ENCODE results near the gene ZNF670. TPM values are rescaled to one million over a fixed set of nuclear protein-coding genes. Genes with fewer than 3 reads are reported as not detected.

ZNF670 gene
- total and polyA plus RNA-seq, 9 of the 15 experiments (the other 6 are each of a cell fraction or from before 2014, with no cell fraction given) = 7.1 to 23.4 (median 11.8) TPM

DNA sequence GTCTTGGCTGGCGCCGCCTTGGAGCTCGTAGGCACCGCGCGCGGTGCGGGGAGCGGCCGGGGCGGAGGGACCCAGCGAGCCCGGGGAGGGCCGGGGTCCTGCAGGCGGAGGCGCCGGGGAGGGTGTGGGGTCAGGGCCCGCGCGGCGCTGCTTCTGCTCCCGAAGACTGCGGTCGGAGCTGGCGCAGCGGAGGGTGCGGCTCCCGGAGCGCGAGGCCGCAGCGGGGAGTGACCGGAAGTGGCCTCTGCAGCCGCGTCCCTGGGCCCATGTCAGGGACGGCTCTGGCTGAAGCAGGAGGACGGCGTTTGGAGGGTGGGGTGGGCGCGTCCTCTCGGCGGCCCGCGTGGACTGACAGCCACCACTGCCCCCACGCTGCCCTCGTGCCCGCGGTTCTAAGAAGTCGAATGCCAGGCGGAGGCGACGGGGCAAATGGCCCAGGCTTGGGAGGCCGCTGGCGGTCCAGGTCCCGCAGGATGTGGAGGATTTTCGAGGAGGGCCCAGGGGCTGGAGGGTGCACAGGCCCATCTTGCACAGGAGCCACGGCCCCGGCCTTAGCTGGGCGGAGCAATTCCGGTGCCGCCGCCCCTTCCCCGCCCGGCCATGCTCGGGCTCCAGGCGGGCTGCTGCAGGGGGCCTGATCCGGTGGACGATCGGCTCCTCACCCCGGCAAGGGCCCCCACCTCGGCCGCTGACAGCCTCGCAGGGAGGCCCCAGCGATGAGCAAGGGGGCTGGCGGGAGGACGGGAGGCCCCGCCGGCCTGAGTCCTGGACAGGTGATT lies 33.3 kb upstream of the ZNF670 start (continued):
- no peak for TF ChIP-seq ZHX1 (conservative IDR thresholded peaks at IDR 0.05; ENCODE audit: low read length)
- TF ChIP-seq USF2 (CRISPR knock-in tag; IDR thresholded peaks at IDR 0.05) = peak; percentile 2; the same call in 1 of the 2 replicates
- no peak for TF ChIP-seq HSF4 (CRISPR knock-in tag; IDR thresholded peaks at IDR 0.05; ENCODE audit: borderline replicate concordance)
- 0 out of 2 replicates have a peak, but pooled peaks have one; percentile 47 for TF ChIP-seq SIN3B (IDR thresholded peaks at IDR 0.05; ENCODE audit: low read depth)
- TF ChIP-seq SAFB (IDR thresholded peaks at IDR 0.05; ENCODE audit: borderline replicate concordance, low read depth, low read length) = no peak; the same call in 1 of the 2 replicates
- TF ChIP-seq DIDO1 (tag; IDR thresholded peaks at IDR 0.05; ENCODE audit: low read depth) = no peak
- no peak for TF ChIP-seq MECOM (CRISPR knock-in tag; IDR thresholded peaks at IDR 0.05)
- TF ChIP-seq POLR3A (IDR thresholded peaks at IDR 0.05; ENCODE audit: borderline replicate concordance, extremely low read depth, insufficient read depth, insufficient read length) = no peak
- TF ChIP-seq L3MBTL2 (IDR thresholded peaks at IDR 0.05) = peak; percentile 95
- peak; percentile 89; the same call in 1 of the 2 replicates for TF ChIP-seq PKNOX1 (IDR thresholded peaks at IDR 0.05)
- no peak for TF ChIP-seq GTF2A2 (tag; IDR thresholded peaks at IDR 0.05)
- no peak for TF ChIP-seq ID3 (CRISPR knock-in tag; IDR thresholded peaks at IDR 0.05)
- 0 out of 2 replicates have a peak, but pooled peaks have one; percentile 53 for TF ChIP-seq ID3 (tag; IDR thresholded peaks at IDR 0.05)
- no peak for TF ChIP-seq HMGN3 (IDR thresholded peaks at IDR 0.05; ENCODE audit: borderline replicate concordance, extremely low read depth, insufficient read length, low read depth, low read length)
- TF ChIP-seq TBL1XR1 (IDR thresholded peaks at IDR 0.05; ENCODE audit: low read length in 2 of 2) = no peak
- TF ChIP-seq, protein P1, sequence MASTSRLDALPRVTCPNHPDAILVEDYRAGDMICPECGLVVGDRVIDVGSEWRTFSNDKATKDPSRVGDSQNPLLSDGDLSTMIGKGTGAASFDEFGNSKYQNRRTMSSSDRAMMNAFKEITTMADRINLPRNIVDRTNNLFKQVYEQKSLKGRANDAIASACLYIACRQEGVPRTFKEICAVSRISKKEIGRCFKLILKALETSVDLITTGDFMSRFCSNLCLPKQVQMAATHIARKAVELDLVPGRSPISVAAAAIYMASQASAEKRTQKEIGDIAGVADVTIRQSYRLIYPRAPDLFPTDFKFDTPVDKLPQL (IDR thresholded peaks at IDR 0.05; ENCODE audit: extremely low read depth, insufficient read length) = no peak
- no peak for TF ChIP-seq TRIM28 (IDR thresholded peaks at IDR 0.05)
- TF ChIP-seq GABPB2 (CRISPR knock-in tag; conservative IDR thresholded peaks at IDR 0.05) = no peak
- peak in 2 of 3 experiments; percentile 55 to 85 for TF ChIP-seq YY1 (IDR thresholded peaks at IDR 0.05; ENCODE audit: borderline replicate concordance in 1 of 3, control insufficient read depth in 1 of 3, extremely low read depth in 1 of 3, insufficient read depth in 3 of 3, insufficient read length in 1 of 3, insufficient replicate concordance in 2 of 3, low read depth in 1 of 3, low read length in 2 of 3)
- TF ChIP-seq CBFA2T3 (IDR thresholded peaks at IDR 0.05) = no peak
- TF ChIP-seq NFE2 (IDR thresholded peaks at IDR 0.05; ENCODE audit: low read depth) = no peak
- no peak for TF ChIP-seq KAT8 (IDR thresholded peaks at IDR 0.05; ENCODE audit: low read depth)

Data from K562 (cell line).